GM21360 (cell line): ENCODE data around the gene RBMS1.
"Not testable (repeated sequence)": the region's sequence is repeated elsewhere in the genome, so short reads cannot be mapped to it uniquely, and the experiment has no call there.

ENCODE experiments used
- ATAC-seq: cut with Tn5 transposase; IDR thresholded peaks from one replicate; pipeline ENCODE4 v1.9.1; 2021; ENCODE audit warnings: mild to moderate bottlenecking, moderate library complexity; ENCODE audit not compliant: unreplicated experiment

RBMS1 gene

DNA sequence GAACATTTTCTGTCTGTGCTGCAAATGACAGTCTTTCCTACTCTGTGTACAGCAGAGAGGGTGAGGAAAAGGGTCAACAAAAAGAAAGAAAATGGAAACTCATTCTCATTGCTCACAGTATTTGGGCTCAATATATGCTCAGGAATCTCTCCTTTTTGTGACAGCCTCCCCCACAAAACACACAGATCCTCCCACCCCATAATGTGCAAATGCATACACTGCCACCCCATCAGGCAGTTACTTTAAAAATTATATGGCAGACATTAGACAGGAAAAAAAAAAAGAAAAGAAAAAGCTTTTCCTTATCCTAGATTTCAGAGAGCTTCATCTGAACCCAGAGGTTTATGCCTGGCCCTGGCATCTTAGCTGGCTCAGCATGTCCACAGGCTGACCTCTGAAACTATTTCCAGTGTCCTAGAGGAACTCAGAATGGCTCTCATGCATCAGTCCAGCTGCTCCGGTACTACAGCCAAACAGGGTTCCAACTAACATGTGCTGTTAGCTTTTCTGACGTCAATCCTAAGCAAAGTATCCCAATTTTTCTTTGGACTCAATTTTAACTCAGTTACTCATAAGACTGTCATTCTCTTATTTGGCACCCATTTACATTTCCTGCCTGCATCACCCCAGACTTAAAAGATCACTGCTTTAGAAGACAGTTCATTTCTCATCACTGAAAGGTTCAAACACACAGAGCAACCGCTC lies 105.9 kb downstream of the RBMS1 start:
- ATAC-seq, result no peak

DNA sequence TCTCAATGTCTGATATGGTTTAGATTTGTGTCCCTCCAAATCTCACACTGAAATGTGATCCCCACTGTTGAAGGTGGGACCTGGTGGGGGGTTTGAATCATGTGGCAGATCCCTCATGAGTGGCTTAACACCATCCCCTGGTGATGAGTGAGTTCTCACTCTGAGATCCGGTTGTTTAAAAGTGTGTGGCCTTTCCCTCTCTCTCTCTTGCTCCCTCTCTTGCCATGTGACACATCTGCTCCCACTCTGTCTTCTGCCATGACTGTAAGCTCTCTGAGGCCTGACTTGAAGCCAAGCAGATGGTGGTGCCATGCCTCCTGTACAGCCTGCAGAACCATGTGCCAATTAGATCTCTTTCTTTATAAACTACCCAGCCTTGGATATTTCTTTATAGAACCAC lies 108.8 kb downstream of the RBMS1 start:
- no peak for ATAC-seq

DNA sequence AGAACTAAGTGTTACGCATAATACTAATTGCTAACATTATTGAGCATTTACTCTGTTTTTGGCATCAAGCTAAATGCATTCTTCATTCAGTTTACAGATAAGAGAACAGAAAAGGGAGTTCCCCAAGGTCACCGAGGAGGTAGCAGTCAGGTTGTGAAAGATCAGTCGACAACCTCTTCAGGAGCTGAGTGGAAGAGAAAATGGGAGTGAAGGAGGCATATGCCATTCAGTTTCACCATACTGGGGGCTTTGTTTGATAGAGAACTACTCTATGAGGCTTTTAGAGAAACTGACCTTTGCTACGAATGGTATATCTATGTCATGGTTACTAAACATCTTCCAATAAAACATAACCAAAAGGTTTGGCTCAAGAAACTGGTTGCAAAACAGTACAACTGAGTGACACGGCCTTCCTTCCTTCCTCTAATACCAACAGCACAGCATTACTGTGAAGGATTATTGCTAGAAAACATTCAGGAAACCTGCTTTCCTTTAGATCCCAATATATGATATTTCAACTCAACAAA lies 112.1 kb downstream of the RBMS1 start:
- ATAC-seq, result no peak

DNA sequence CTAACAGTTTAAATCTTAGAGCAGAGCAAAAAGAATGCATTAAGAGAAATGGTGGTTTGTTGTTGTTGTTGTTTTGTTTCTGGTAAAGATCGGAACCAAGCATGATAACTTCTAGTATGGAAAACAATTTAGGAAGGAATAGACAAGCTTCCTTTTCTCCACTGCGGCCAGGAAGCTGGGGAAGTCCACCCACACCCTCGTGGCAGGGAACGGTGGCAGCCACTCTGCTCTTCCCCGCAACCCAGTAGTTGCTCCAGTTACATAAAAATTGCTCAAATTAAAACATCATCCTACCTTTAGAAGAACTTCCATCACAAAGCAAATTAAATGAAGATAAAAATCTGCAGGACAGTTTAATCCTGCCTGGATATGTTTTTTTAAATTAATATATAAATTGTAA lies 113.0 kb downstream of the RBMS1 start:
- no peak for ATAC-seq

DNA sequence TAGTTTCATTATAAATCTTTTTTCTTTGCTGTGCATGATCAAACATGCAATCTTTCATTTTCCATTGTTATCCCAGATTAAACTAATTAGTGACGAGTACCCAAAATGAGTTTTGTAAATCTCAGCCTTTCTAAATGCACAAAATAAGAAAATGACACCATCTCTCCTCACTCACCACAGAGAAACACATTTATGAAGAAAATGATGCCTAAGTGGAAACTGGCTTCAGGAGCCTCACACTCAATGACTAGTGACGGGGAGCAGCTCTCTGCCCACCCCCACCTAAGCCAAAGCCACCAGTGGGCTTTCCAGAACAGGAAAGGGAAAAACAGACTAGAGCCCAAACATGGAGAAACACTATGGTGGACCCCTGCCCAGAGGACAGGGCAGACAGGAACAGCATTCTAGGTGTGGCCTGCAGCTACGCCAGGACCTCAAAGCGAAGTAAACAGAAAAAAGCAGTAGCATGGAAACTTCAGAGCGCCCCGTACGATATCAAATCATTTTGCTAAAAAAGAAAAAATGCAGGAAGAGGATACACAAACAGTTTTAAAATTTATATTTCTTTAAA lies 113.5 kb downstream of the RBMS1 start:
- ATAC-seq, result no peak

DNA sequence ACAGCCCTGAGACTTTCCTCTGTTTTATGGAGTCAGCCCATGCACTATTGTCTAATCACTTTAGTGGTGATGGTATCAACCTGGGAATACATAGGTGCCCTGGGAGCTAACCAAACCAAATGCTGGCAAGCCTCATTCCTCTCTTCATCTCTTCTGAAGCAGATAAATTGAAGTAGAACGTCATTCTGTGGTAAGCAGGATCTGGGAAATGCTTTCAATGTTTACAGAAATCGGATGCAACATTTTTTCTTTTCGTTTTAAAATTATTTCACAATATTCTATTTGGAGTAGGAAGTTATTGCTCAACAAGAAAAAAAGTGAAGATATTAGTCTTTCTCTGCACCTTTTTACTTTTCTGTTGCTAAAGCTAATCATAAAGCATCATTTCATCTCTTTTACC lies 114.2 kb downstream of the RBMS1 start:
- ATAC-seq, result no peak

DNA sequence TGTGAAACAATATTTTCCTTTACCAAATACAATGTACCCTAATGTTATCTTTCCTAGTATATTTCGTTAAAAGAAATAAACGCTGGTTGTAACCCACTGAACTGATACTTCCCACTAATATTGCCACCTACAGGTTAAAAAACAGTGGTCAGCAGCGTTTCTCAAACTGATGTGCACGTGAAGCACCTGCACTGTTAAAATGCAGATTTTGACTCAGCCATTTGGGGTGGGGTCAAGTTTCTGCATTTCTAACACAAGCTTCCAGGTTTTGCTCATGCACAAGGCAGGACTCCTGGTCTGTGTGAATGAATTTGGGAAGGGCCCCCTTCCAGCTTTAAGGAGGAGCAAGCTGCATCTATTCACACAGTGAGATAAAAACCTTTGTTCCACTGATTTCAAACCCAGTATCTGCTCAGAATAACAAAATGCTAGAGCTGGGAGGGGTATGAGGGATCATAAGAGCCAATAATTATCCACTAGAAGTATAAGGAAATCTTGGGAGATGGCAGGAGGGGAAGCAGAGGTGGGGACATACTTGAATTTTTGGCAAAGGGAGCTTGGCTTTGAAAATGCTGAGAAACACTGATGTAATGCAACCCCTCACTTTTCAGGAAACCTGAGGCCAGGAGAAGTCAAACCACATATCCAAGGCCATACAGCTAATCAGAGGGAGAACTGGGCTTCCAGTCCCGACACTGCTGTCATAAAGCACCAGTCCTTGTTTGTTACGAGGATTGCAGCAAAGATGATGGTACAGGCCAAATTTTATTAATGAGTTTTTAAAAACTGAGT lies 116.2 kb downstream of the RBMS1 start:
- no peak for ATAC-seq

DNA sequence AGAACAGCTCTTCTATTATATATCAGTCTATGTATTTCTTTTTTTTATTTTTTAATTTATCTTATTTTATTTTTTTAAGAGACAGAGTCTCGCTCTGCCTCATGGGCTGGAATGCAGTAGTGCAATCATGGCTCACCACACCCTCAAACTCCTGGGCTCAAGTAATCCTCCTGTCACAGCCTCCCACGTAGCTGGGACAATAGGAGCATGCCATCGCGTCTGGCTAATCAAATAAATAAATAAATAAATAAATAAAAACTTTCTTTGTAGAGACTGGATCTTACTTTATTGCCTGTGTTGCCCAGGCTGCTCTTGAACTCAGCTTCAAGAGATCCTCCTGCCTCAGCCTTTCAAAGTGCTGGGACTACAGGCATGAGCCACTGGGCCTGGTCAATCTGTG lies 117.0 kb downstream of the RBMS1 start:
- no peak for ATAC-seq

DNA sequence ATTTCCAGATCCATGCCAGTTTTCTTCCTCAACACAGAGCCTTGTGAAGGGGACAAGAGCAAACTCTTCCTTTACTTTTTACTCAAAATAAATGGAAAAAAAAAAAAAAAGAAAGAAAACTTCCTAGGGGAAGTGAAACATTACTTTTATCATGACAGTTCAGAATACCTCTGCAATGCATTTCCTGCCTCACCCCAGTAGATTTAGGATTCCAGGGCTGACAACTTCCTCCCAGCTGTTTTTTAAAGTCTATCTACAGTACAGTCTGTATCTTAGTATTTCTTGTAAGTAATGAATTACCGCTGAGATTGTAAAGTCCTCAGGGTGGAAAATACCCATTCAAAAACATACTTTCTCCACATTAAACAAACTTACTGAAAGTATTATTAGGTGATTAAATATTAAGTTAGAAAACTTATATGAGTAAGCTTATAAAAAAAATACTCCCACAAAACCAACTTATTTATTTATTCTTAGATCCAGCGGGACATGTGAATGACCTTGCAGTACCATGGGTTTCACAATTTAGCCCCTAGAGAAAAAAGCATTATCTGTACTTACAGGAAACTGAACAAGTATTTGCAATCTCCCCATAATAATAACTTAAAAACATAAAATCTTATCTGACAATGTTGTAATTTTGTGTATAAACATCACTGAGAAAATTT lies 117.7 kb downstream of the RBMS1 start:
- no peak for ATAC-seq

DNA sequence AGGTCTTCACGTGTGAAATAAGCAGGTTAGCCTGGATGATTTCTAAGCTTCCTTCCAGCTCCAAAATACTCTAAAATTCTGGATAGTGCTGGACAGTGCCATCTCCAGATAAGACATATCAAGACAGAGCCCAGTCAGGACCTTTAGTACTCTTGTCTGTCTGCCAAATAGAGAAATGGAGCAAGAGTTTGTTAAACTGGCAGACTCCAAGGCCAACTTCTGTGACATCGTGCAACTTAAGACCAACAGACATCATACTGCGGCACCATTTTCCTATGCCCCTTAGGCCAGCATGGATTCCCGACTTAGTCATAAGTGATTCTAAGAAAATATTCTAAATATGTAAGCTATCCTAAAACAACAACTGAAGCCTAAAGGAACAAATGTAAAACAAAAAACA lies 118.6 kb downstream of the RBMS1 start:
- no peak for ATAC-seq

DNA sequence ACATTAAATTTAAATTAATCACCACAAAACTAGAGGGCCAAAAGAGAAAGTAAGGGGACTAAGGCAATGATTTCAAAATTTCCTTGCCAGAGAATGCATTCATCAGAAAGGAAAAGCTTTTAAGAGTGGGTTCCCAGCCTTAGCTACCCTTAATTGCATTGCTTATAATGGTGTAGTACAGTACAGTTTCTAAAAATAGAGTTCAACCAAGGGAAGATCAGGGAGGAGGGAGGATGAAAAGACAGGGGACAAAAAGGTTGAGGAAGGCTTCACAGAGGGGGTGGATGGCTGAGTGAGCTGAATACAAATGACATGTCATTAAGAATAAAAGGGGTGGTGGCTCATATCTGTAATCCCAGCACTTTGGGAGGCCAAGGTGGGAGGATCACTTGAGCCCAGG lies 119.9 kb downstream of the RBMS1 start:
- no peak for ATAC-seq

DNA sequence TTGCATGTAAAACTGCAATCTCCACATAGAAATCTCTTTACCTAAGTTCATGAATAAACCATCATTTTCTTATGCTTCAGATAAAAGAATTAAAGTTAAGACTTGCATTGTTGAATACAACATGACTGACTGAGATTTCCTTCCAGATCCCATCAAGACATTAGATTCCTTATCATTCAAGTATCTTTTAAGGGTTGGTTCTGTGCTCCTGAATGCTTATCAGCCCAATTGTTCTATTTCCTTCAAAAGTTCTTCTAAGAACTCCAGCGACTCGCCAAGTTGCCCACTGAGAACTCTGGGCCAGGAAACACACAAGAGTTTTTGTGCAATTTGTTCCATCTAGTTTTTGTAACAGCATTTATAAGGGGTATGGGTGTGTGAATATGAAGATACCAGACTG lies 120.3 kb downstream of the RBMS1 start:
- ATAC-seq, result no peak

DNA sequence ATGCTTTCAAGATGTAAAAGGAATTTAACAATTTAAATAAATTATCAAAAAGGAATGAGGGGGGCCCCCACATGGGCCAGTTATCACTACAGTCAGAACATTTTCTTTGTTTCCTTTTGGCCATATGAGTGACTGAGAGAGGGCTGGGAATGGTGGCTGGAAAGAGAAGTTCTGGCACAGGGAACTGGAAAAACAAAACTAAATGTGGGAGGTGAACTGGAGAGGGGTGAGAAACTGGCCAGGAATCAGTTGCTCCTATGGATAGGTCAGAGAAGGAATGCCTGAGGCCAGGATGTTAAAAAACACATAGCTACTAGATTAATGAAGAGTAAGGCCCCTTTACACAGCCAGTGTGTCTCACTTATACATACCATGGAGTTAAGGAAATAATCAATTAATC lies 121.0 kb downstream of the RBMS1 start:
- ATAC-seq, result no peak

DNA sequence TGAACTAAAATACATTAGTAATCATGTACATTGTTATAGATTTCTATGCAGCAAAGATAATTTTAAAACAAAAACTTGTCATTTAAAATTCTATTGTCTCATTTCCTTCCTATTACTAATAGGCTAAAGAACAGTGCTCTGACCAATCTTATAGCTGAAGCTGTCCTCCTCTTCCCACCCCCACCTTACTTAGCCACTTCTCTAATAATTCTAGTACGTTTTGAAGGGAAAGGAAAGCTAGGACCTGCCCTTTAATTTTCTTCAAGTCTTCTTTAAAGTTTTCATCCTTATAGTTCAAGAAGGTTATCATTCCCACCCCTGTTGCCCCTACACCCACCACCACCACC lies 121.6 kb downstream of the RBMS1 start:
- ATAC-seq, result no peak

DNA sequence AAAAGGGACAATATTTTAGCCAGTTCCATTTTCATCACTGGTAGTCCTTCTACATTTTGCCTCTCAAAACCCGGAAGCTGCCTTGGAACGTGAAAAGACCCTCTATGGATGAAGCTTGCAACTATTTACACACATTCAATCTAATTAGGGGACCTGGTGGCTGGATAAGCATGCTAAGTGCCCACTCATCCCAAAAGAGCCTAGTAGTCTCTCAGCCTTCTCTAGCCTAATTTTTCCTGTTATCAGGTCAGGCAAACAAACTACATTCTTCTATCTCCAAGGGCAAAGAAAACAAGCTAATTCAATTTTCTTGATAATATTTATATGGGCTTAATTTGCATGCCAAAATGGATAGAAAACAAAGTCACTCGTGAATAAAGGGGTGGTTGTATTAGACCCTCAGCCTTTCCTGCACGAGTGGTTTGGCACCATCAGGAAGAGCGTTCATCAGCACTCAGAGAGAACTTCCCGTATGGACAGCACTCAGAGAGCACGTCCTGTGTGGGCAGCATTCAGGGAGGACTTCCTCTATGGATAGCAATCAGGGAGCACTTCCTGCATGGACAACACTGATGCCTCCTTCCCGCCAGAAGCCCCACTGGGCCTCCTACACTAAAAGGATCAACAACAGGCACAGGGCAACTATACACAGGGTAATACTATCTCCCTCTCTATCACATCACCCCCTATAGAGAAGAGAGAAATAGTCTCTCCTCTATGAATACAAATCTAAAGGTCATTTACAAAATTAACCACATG lies 122.2 kb downstream of the RBMS1 start:
- no peak for ATAC-seq

DNA sequence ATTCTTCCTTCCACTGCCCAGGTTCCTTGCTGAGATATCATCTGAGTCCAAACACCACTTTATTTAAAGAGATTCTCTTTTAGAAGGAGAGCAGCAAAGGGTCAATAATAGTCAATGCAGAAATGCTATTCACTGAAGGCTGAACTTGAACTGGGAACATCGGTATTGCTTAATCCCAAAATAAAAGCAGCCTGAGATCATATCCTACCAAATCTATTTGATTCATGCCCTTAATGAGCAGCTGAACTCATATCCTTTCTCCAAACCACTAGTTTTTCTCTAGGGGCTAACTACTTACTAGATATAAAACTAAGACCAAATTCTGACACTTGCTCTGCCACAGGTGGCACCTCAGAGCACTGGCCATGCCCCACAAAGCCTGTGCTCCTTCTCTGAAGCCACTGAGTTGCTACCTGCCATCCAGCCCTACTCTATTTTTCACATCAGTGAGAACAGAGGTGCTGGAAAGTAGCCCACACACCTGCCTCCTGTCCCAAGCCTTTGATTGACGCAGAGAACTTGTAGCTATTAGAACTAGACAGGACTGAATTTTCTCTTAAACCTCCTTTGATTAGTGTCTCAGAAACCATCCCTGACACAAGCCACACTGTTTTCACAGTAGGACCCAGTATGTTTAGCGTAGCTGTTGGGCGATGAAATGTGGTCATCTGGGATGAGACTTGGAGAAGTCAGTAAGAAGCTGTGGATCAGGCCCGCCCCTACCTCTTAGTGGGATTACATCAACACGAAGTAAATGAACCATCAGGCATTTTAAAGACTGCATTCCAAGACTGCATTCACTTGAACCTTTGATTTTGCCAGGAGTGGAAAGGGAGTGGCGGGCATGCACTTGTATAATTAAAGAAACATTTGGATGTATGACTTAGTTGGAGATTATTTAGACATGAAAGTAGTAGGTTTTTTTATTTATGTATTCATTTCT lies 124.3 kb downstream of the RBMS1 start:
- ATAC-seq, result no peak

DNA sequence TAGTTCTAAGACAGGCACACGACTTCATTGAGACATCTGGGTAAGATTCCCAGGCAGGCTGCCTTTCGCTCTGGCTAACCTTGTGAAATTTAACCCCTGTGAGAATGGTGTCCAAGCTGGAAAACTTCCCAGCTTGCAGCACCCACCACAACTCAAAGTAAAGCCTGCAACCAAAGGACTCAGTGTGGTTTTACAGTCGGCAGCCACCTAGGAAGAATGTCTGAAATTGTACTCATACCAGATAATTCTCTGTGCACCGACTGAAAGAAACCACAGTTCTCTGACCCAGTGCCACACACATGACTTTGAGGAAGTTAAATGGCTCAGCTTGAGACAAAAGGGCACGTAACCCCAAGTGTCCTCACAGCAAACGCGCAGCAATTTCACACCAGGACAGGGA lies 125.7 kb downstream of the RBMS1 start:
- ATAC-seq, result no peak

DNA sequence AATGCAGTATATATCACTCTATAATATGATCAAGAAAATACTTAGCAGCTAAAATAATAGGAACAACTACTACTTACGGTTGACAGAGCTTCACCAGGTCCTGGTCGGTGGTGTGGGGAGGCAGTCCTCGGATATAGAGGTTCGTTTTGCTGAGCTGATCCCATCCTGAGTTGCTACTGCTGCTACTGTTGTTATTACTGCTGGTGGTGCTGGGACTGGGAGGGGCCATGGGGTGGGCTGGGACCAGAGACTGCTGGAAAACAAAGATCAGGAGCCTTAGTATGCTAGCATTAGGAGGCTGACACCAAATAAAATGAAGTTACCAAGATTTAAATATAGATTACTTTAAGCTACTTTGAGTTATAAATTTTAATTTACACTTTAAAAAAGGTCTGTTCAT lies 126.5 kb downstream of the RBMS1 start:
- not testable (repeated sequence) for ATAC-seq

DNA sequence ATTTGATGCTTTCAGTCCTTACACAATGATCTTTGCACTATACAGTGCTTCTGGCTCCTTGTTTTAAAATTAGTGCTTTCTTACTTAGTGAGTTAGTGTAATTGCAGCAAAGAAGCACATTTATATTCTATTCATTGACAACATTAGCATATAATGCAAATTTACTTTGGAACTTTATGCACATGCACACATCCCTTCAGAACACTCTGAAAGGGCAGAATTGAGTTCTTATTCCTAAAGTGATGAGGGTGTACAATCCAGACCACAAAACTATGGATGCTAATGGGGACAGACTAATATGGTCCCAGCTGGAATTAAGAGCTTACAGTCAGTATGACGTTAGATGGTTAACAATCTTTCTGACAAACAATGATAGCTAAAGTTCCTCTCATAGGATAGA lies 127.1 kb downstream of the RBMS1 start:
- ATAC-seq, result no peak
